ENCODE data around the gene PTGER1. TPM values are rescaled to one million over a fixed set of nuclear protein-coding genes. Genes with fewer than 3 reads are reported as not detected.
A peak's percentile ranks its signal among the peaks of the same experiment; 100 is the strongest.

PTGER1 gene
- total and polyA plus RNA-seq, 2 donors (not counting 3 experiments of a cell fraction or from before 2014, with no cell fraction given), result 0.21 to 0.40 TPM

DNA sequence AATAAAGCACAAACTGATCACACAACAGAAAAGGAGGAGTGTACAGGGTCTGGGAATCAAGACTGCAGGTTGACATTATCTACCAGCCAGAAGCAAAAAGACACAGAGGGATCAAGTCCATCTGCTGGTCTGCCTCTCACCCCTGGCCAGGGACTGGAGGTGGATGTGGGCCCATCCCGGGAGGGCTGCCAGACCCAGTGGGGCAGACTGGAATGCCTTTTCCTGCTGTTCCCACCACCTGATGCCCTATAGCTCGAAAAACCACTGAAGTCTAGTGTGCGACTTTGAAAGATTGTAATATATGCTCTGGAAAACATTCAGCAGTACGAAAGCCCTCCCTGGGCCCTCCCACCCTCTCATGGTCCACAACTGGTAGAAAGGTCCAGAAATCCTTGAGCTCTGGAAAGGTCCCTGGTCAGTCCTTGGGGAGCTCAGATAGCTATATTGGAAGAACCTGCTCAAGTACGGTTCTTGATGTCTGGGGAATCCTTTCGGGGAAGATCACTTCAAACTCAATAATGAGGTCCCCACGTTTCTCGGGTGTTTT is 40.4 kb upstream of the PTGER1 start:
- Histone ChIP-seq H2AFZ (ENCODE audit: low read depth, low read length) (no peak overlapping the region), H3K79me2 (ENCODE audit: control insufficient read depth, insufficient read depth, low read length) (peaks cover 33% of the 10 kb centered on the region), H3K9ac (replicated peaks; ENCODE audit: extremely low read depth, insufficient read depth, low read length) (no peak overlapping the region), H3K4me2 (ENCODE audit: insufficient read depth, low read length) (peak overlapping the region; percentile 94), H4K20me1 (replicated peaks; ENCODE audit: control insufficient read depth, extremely low read depth, insufficient read depth, low read length) (no peaks in the 10 kb centered on the region), H3K27ac (ENCODE audit: insufficient read depth, low read depth, low read length) (no peak overlapping the region), H3K27me3 (ENCODE audit: control insufficient read depth in 2 of 2, insufficient read depth in 2 of 2, low read length in 2 of 2) (no peaks in the 10 kb centered on the region), H3K4me3 (replicated peaks in 1 of 3; ENCODE audit: insufficient read depth in 1 of 3, low read depth in 1 of 3, low read length in 3 of 3) (no peak overlapping the region), H3K9me3 (replicated peaks; ENCODE audit: control insufficient read depth, insufficient read depth, low read length) (no peaks in the 10 kb centered on the region), H3K4me1 (ENCODE audit: control insufficient read depth, extremely low read depth, insufficient read depth, low read length) (peaks cover 37% of the 10 kb centered on the region), H3K36me3 (ENCODE audit: control insufficient read depth in 2 of 2, extremely low read depth in 1 of 2, insufficient read depth in 2 of 2, low read length in 2 of 2) (peaks cover 12 to 13% of the 10 kb centered on the region in 2 experiments), H3K9me1 (replicated peaks; ENCODE audit: control insufficient read depth, extremely low read depth, insufficient read depth, low read length) (no peaks in the 10 kb centered on the region)
- BruUV-seq (replicated peaks), result no TSS peak
- FAIRE-seq (no peak), DNase-seq (ENCODE audit: low read depth, low spot score) (no peak)
- CTCF ChIA-PET, result interaction anchor here (0.9 to 2.9 kb wide), 3 partner anchors 9 to 36 kb away, joined by 3 to 12 read pairs (median 6); no protein-coding TSS in a partner anchor
- dilution Hi-C loops (cut with MboI; ENCODE audit: extremely low pct_ligation_motif_present, low sequenced_read_pairs), result no loop called here
- POLR2A ChIA-PET, result interaction anchor here (0.6 kb wide), 1 partner anchor 47 kb away, joined by 6 read pairs; no protein-coding TSS in a partner anchor
- TF ChIP-seq, protein P1, sequence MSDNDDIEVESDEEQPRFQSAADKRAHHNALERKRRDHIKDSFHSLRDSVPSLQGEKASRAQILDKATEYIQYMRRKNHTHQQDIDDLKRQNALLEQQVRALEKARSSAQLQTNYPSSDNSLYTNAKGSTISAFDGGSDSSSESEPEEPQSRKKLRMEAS (IDR thresholded peaks at IDR 0.05; ENCODE audit: insufficient read depth, insufficient read length), result no peak
- no peak for TF ChIP-seq JUN (IDR thresholded peaks at IDR 0.05; ENCODE audit: borderline replicate concordance, insufficient read depth, insufficient read length, low read depth)
- intact Hi-C loops (cut with micrococcal nuclease), result no loop called here

- DNase-seq (ENCODE audit: low read depth, low spot score) (no peak), FAIRE-seq (peak; percentile 37)
- Histone ChIP-seq H3K4me2 (ENCODE audit: insufficient read depth, low read length) (no peak overlapping the region), H3K4me3 (replicated peaks in 1 of 3; ENCODE audit: insufficient read depth in 1 of 3, low read depth in 1 of 3, low read length in 3 of 3) (no peak overlapping the region), H3K9me3 (replicated peaks; ENCODE audit: control insufficient read depth, insufficient read depth, low read length) (no peaks in the 10 kb centered on the region), H4K20me1 (replicated peaks; ENCODE audit: control insufficient read depth, extremely low read depth, insufficient read depth, low read length) (no peaks in the 10 kb centered on the region), H3K27ac (ENCODE audit: insufficient read depth, low read depth, low read length) (no peak overlapping the region), H3K4me1 (ENCODE audit: control insufficient read depth, extremely low read depth, insufficient read depth, low read length) (peaks cover 26% of the 10 kb centered on the region), H3K79me2 (ENCODE audit: control insufficient read depth, insufficient read depth, low read length) (peaks cover 33% of the 10 kb centered on the region), H2AFZ (ENCODE audit: low read depth, low read length) (no peak overlapping the region), H3K9me1 (replicated peaks; ENCODE audit: control insufficient read depth, extremely low read depth, insufficient read depth, low read length) (no peaks in the 10 kb centered on the region), H3K9ac (replicated peaks; ENCODE audit: extremely low read depth, insufficient read depth, low read length) (no peak overlapping the region), H3K36me3 (ENCODE audit: control insufficient read depth in 2 of 2, extremely low read depth in 1 of 2, insufficient read depth in 2 of 2, low read length in 2 of 2) (peaks cover 12 to 13% of the 10 kb centered on the region in 2 experiments), H3K27me3 (ENCODE audit: control insufficient read depth in 2 of 2, insufficient read depth in 2 of 2, low read length in 2 of 2) (no peaks in the 10 kb centered on the region)
- POLR2A ChIA-PET, result no interaction called here
- CTCF ChIA-PET, result interaction anchor here (1.1 kb wide), 1 partner anchor 9 kb away, joined by 5 read pairs; no protein-coding TSS in a partner anchor
- BruUV-seq (replicated peaks), result no TSS peak
- dilution Hi-C loops (cut with MboI; ENCODE audit: extremely low pct_ligation_motif_present, low sequenced_read_pairs), result no loop called here
- no peak for TF ChIP-seq CTCF (IDR thresholded peaks at IDR 0.05; ENCODE audit: extremely low read depth in 1 of 2, insufficient read depth in 1 of 2, low read depth in 1 of 2, low read length in 2 of 2)
- intact Hi-C loops (cut with micrococcal nuclease), result no loop called here
Observed at GRCh38 chr19:14514215-14514863, 39.2 kb upstream of the PTGER1 start.
